HepG2 (cell line): ENCODE measurements around the gene RARA. TPM values are rescaled to one million over a fixed set of nuclear protein-coding genes. Genes with fewer than 3 reads are reported as not detected.

Experiments used
- CENPX ChIP-seq: sonication (generic); formaldehyde crosslinking; IDR thresholded peaks from 2 replicates; pipeline ENCODE4 v1.9.0; 2021; ENCODE audit warnings: mild to moderate bottlenecking, missing genetic modification reagents, moderate library complexity
- DPF2 ChIP-seq: sonication (generic); formaldehyde crosslinking; IDR thresholded peaks from 2 replicates; pipeline ENCODE4 v1.4.0; 2020; ENCODE audit warnings: mild to moderate bottlenecking, low read depth, missing genetic modification reagents, borderline replicate concordance
- EZH2 ChIP-seq: conservative IDR thresholded peaks from 2 replicates; pipeline ENCODE4 v1.6.1; 2012; ENCODE audit warnings: mild to moderate bottlenecking, low read depth, low read length, moderate library complexity
- HNF4G ChIP-seq, 2 experiments: sonication (generic) in 1 of 2; formaldehyde crosslinking in 1 of 2; IDR thresholded peaks; 2 replicates each; pipeline versions ENCODE4 v1.4.0 to v1.6.1; 2011 to 2020; ENCODE audit warnings: borderline replicate concordance in 2 of 2, low read depth in 2 of 2, mild to moderate bottlenecking in 2 of 2, low read length in 1 of 2, missing genetic modification reagents in 1 of 2, moderate library complexity in 1 of 2
- HOXA5 ChIP-seq: sonication (generic); formaldehyde crosslinking; IDR thresholded peaks from 2 replicates; pipeline ENCODE4 v1.4.0; 2020; ENCODE audit warnings: missing genetic modification reagents
- KDM1A ChIP-seq: IDR thresholded peaks from 2 replicates; pipeline ENCODE4 v1.6.1; 2016; ENCODE audit warnings: missing compliant biosample characterization
- MTA3 ChIP-seq: sonication (generic); formaldehyde crosslinking; IDR thresholded peaks from 2 replicates; pipeline ENCODE4 v1.4.0; 2020; ENCODE audit warnings: missing genetic modification reagents
- MTF1 ChIP-seq: sonication (generic); formaldehyde crosslinking; IDR thresholded peaks from 2 replicates; pipeline ENCODE4 v1.5.0; 2020; ENCODE audit warnings: missing genetic modification reagents
- MYC ChIP-seq: sonication (generic); formaldehyde crosslinking; IDR thresholded peaks from 2 replicates; pipeline ENCODE4 v1.9.0; 2021; ENCODE audit warnings: missing genetic modification reagents, borderline replicate concordance
- NKX3-1 ChIP-seq: sonication (generic); formaldehyde crosslinking; IDR thresholded peaks from 2 replicates; pipeline ENCODE4 v1.5.0; 2020; ENCODE audit warnings: missing genetic modification reagents
- NR1H2 ChIP-seq: sonication (generic); formaldehyde crosslinking; IDR thresholded peaks from 2 replicates; pipeline ENCODE4 v1.8.1; 2022; ENCODE audit warnings: low read depth, missing genetic modification reagents, borderline replicate concordance
- SRF ChIP-seq: IDR thresholded peaks from 2 replicates; pipeline ENCODE4 v1.6.1; 2011; ENCODE audit warnings: mild to moderate bottlenecking, low read depth, low read length, moderate library complexity
- SRSF9 ChIP-seq: fragments of 200-400 bp; formaldehyde crosslinking; IDR thresholded peaks from 2 replicates; pipeline ENCODE4 v1.6.1; 2018; ENCODE audit warnings: borderline replicate concordance, mild to moderate bottlenecking, low read depth, low read length; ENCODE audit not compliant: insufficient read depth, poor library complexity, severe bottlenecking
- TCF7 ChIP-seq: sonication (generic); IDR thresholded peaks from 2 replicates; pipeline ENCODE4 v1.6.1; 2016; ENCODE audit warnings: antibody characterized with exemption, low read depth
- TGIF2 ChIP-seq: IDR thresholded peaks from 2 replicates; pipeline ENCODE4 v1.6.1; 2016; ENCODE audit warnings: control low read depth, missing compliant biosample characterization
- TRAFD1 ChIP-seq: sonication (generic); formaldehyde crosslinking; IDR thresholded peaks from 2 replicates; pipeline ENCODE4 v1.5.1; 2020; ENCODE audit warnings: missing genetic modification reagents, mild to moderate bottlenecking, borderline replicate concordance
- ZBTB34 ChIP-seq: sonication (generic); formaldehyde crosslinking; IDR thresholded peaks from 2 replicates; pipeline ENCODE4 v1.8.0; 2022; ENCODE audit warnings: mild to moderate bottlenecking, missing genetic modification reagents
- ZNF121 ChIP-seq: sonication (generic); formaldehyde crosslinking; IDR thresholded peaks from 2 replicates; pipeline ENCODE4 v1.5.0; 2020; ENCODE audit warnings: mild to moderate bottlenecking, missing genetic modification reagents
- ZNF510 ChIP-seq: sonication (generic); formaldehyde crosslinking; IDR thresholded peaks from 2 replicates; pipeline ENCODE4 v1.4.0; 2020; ENCODE audit warnings: low read depth, mild to moderate bottlenecking, missing genetic modification reagents
- ZNF563 ChIP-seq: sonication (generic); formaldehyde crosslinking; IDR thresholded peaks from 2 replicates; pipeline ENCODE4 v1.8.0; 2022; ENCODE audit warnings: mild to moderate bottlenecking, moderate library complexity, missing genetic modification reagents
- ZNF746 ChIP-seq: sonication (generic); formaldehyde crosslinking; IDR thresholded peaks from 2 replicates; pipeline ENCODE4 v1.8.0; 2022; ENCODE audit warnings: mild to moderate bottlenecking, missing genetic modification reagents
- ZSCAN21 ChIP-seq: sonication (generic); formaldehyde crosslinking; IDR thresholded peaks from 2 replicates; pipeline ENCODE4 v1.8.0; 2022; ENCODE audit warnings: mild to moderate bottlenecking, missing genetic modification reagents, moderate library complexity, borderline replicate concordance
- polyA plus RNA-seq, 8 experiments: library from polyadenylated mRNA; depleted of rRNA in 3 of 8; stranded (reverse) in 7 of 8; unstranded in 1 of 8; fragments of >200 nt; fragmentation: Illumina TruSeq in 4 of 8; extraction: Trizol in 4 of 8; gene quantifications; 2 replicates each; pipeline versions ENCODE4 v1.2.1 to v1.2.3, GENCODE V29; 2011 to 2016; ENCODE audit warnings: low read depth in 4 of 8, missing spikeins in 1 of 8, mixed read lengths in 1 of 8; ENCODE audit not compliant: insufficient read depth in 1 of 8
- total RNA-seq, 5 experiments: library from RNA; depleted of rRNA; stranded (reverse); fragments of >200 nt; fragmentation: Illumina TruSeq; extraction: Trizol; gene quantifications; 2 replicates each; pipeline ENCODE4 v1.2.3, GENCODE V29; 2016; ENCODE audit warnings: low read depth in 1 of 5
- TF ChIP-seq, protein P1 (sequence below): sonication (generic); formaldehyde crosslinking; IDR thresholded peaks from 2 replicates; pipeline ENCODE4 v1.4.0; 2020; ENCODE audit warnings: mild to moderate bottlenecking, low read depth, missing genetic modification reagents
- TF ChIP-seq, protein P2 (sequence below): fragments of 450-650 bp; IDR thresholded peaks from 2 replicates; pipeline ENCODE4 v1.6.1; 2017; ENCODE audit warnings: mild to moderate bottlenecking

Gene RARA
- total and polyA plus RNA-seq, 2 of the 13 experiments (the other 11 are each of a cell fraction or from before 2014, with no cell fraction given): 6.4 to 8.6 TPM

GRCh38 chr17:40352779-40353394, 43.9 kb downstream of the RARA start (continued):
- TF ChIP-seq TCF7: no peak; the same call in 1 of the 2 replicates
- no peak; the same call in 1 of the 2 replicates for TF ChIP-seq ZNF121 (CRISPR knock-in tag)
- TF ChIP-seq ZSCAN21 (CRISPR knock-in tag): no peak
- TF ChIP-seq TRAFD1 (CRISPR knock-in tag): no peak
- no peak for TF ChIP-seq NR1H2 (CRISPR knock-in tag)
- TF ChIP-seq KDM1A (CRISPR knock-in tag): peak; percentile 93; the same call in 1 of the 2 replicates
- TF ChIP-seq DPF2 (CRISPR knock-in tag): peak; percentile 99
- TF ChIP-seq MYC (CRISPR knock-in tag): no peak; the same call in 1 of the 2 replicates
- TF ChIP-seq, protein P1, sequence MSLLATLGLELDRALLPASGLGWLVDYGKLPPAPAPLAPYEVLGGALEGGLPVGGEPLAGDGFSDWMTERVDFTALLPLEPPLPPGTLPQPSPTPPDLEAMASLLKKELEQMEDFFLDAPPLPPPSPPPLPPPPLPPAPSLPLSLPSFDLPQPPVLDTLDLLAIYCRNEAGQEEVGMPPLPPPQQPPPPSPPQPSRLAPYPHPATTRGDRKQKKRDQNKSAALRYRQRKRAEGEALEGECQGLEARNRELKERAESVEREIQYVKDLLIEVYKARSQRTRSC (CRISPR knock-in tag): no peak
- TF ChIP-seq HNF4G (IDR thresholded peaks at IDR 0.05; ENCODE audit: borderline replicate concordance, low read depth, low read length): peak; percentile 66; the same call in 1 of the 2 replicates
- TF ChIP-seq HNF4G (CRISPR knock-in tag; IDR thresholded peaks at IDR 0.05; ENCODE audit: borderline replicate concordance, low read depth): peak; percentile 90
- TF ChIP-seq ZNF563: no peak; the same call in 1 of the 2 replicates
- no peak for TF ChIP-seq SRF
- TF ChIP-seq ZNF510 (CRISPR knock-in tag): no peak
- TF ChIP-seq SRSF9: no peak
- TF ChIP-seq MTA3 (CRISPR knock-in tag): no peak
- 0 out of 2 replicates have a peak, but pooled peaks have one; percentile 74 for TF ChIP-seq ZBTB34
- TF ChIP-seq MTF1 (CRISPR knock-in tag): no peak
- peak; percentile 98 for TF ChIP-seq TGIF2 (CRISPR knock-in tag)
- TF ChIP-seq NKX3-1: no peak
- peak; percentile 79 for TF ChIP-seq HOXA5 (CRISPR knock-in tag)
- TF ChIP-seq, protein P2, sequence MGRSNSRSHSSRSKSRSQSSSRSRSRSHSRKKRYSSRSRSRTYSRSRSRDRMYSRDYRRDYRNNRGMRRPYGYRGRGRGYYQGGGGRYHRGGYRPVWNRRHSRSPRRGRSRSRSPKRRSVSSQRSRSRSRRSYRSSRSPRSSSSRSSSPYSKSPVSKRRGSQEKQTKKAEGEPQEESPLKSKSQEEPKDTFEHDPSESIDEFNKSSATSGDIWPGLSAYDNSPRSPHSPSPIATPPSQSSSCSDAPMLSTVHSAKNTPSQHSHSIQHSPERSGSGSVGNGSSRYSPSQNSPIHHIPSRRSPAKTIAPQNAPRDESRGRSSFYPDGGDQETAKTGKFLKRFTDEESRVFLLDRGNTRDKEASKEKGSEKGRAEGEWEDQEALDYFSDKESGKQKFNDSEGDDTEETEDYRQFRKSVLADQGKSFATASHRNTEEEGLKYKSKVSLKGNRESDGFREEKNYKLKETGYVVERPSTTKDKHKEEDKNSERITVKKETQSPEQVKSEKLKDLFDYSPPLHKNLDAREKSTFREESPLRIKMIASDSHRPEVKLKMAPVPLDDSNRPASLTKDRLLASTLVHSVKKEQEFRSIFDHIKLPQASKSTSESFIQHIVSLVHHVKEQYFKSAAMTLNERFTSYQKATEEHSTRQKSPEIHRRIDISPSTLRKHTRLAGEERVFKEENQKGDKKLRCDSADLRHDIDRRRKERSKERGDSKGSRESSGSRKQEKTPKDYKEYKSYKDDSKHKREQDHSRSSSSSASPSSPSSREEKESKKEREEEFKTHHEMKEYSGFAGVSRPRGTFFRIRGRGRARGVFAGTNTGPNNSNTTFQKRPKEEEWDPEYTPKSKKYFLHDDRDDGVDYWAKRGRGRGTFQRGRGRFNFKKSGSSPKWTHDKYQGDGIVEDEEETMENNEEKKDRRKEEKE: no peak
- no peak for TF ChIP-seq CENPX (CRISPR knock-in tag)
- TF ChIP-seq EZH2: no peak
- TF ChIP-seq ZNF746 (CRISPR knock-in tag): peak; percentile 97
